HCT116 (cell line): ENCODE data around the gene GPR176. TPM values are rescaled to one million over a fixed set of nuclear protein-coding genes. Genes with fewer than 3 reads are reported as not detected.

Experiments used
- ATAC-seq: fragments of 200-7000 bp; cut with Tn5 transposase; 2 replicates; pipeline ENCODE4 v1.9.1; 2020; ENCODE audit warnings: mild to moderate bottlenecking, moderate library complexity
- BruUV-seq: library from RNA; stranded (reverse); fragments of 400-500 nt; replicated peaks from 2 replicates; lab custom pipeline; 2021; lab: Mats Ljungman, UMichigan
- CTCF ChIA-PET: fragments of 300-600 bp; sonication (Branson Sonifier 250); formaldehyde crosslinking; loops from one replicate; lab custom pipeline; 2021; ENCODE audit warnings: antibody characterized with exemption; lab: Charles Lee
- POLR2A ChIA-PET: fragments of 300-600, 350-600 bp; sonication (Branson Sonifier 250); formaldehyde crosslinking; loops from one replicate; lab custom pipeline; 2021; ENCODE audit warnings: antibody characterized with exemption; lab: Charles Lee
- RAD21 ChIA-PET, 2 experiments: fragments of 300-600 bp; sonication (Branson Sonifier 250); formaldehyde crosslinking; loops; one replicate each; lab custom pipeline; 2023; ENCODE audit warnings: low total read pairs in 2 of 2; ENCODE audit not compliant: uncharacterized antibody in 2 of 2, unreplicated experiment in 2 of 2, low non-redundant PET in 1 of 2; lab: Charles Lee
- DNase-seq: peaks from one replicate; pipeline ENCODE4 v3.0.0-alpha.2; 2010; ENCODE audit warnings: low read depth, low spot score
- H2AFZ ChIP-seq: fragments of 200-600 bp; shearing (Covaris generic), sonication (generic); 2 replicates; pipeline ENCODE4 v1.6.1; 2017; ENCODE audit warnings: low read depth, mixed run types, mixed read lengths, antibody characterized with exemption, low read length; ENCODE audit not compliant: poor library complexity, severe bottlenecking
- H3K27ac ChIP-seq: 2 replicates; pipeline ENCODE4 v1.5.1; 2012; ENCODE audit warnings: low read depth, low read length
- H3K27me3 ChIP-seq: fragments of 200-600 bp; sonication (generic); 2 replicates; pipeline ENCODE4 v1.6.1; 2016; ENCODE audit warnings: mixed run types, low read length, mixed read lengths; ENCODE audit not compliant: insufficient read depth
- H3K36me3 ChIP-seq, 2 experiments: fragments of 200-500 bp in 1 of 2; fragments of 200-600 bp in 1 of 2; sonication (Bioruptor generic) in 1 of 2; sonication (generic) in 1 of 2; 2 replicates each; pipeline versions ENCODE4 v1.5.1 to v1.6.1; 2014 to 2016; ENCODE audit warnings: low read length in 2 of 2, inconsistent platforms in 1 of 2, mixed read lengths in 1 of 2, mixed run types in 1 of 2; ENCODE audit not compliant: insufficient read depth in 2 of 2, control insufficient read depth in 1 of 2
- H3K4me1 ChIP-seq, 2 experiments: fragments of 200-600 bp in 1 of 2; sonication (generic) in 1 of 2; 2 replicates each; pipeline versions ENCODE4 v1.5.1 to v1.6.1; 2012 to 2017; ENCODE audit warnings: low read length in 2 of 2, inconsistent platforms in 1 of 2, mild to moderate bottlenecking in 1 of 2, mixed read lengths in 1 of 2, mixed run types in 1 of 2, moderate library complexity in 1 of 2; ENCODE audit not compliant: insufficient read depth in 2 of 2, control insufficient read depth in 1 of 2
- H3K4me2 ChIP-seq: fragments of 200-600 bp; sonication (generic); 2 replicates; pipeline ENCODE4 v1.6.1; 2017; ENCODE audit warnings: mixed run types, low read length, mixed read lengths
- H3K4me3 ChIP-seq, 2 experiments: fragments of 200-600 bp in 1 of 2; sonication (generic) in 1 of 2; replicated peaks in 1 of 2; 2 replicates each; pipeline ENCODE4 v1.5.1; 2011 to 2016; ENCODE audit warnings: low read length in 2 of 2, control low read depth in 1 of 2, low read depth in 1 of 2, mild to moderate bottlenecking in 1 of 2, mixed read lengths in 1 of 2, mixed run types in 1 of 2
- H3K79me2 ChIP-seq: fragments of 200-600 bp; sonication (generic); 2 replicates; pipeline ENCODE4 v1.6.1; 2017; ENCODE audit warnings: mild to moderate bottlenecking, mixed run types, low read length, moderate library complexity, mixed read lengths; ENCODE audit not compliant: insufficient read depth
- H3K9ac ChIP-seq: fragments of 200-600 bp; sonication (generic); 2 replicates; pipeline ENCODE4 v1.6.1; 2016; ENCODE audit warnings: low read length, mixed read lengths
- H3K9me2 ChIP-seq: fragments of 200-600 bp; sonication (generic), shearing (Covaris generic); 2 replicates; pipeline ENCODE4 v1.6.1; 2017; ENCODE audit warnings: mixed run types, mild to moderate bottlenecking, moderate library complexity; ENCODE audit not compliant: insufficient read depth
- H3K9me3 ChIP-seq, 2 experiments: fragments of 200-500 bp in 1 of 2; fragments of 200-600 bp in 1 of 2; sonication (Bioruptor generic) in 1 of 2; sonication (generic) in 1 of 2; 2 replicates each; pipeline ENCODE4 v1.6.1; 2014 to 2017; ENCODE audit warnings: low read length in 2 of 2, mixed read lengths in 2 of 2, inconsistent platforms in 1 of 2, low read depth in 1 of 2, mild to moderate bottlenecking in 1 of 2, mixed run types in 1 of 2, moderate library complexity in 1 of 2; ENCODE audit not compliant: control insufficient read depth in 1 of 2, insufficient read depth in 1 of 2
- H4K20me1 ChIP-seq: fragments of 200-600 bp; sonication (generic), shearing (Covaris generic); 2 replicates; pipeline ENCODE4 v1.6.1; 2017; ENCODE audit warnings: mixed run types, mild to moderate bottlenecking, moderate library complexity; ENCODE audit not compliant: insufficient read depth
- EZH2 ChIP-seq: fragments of 200-600 bp; sonication (generic); IDR thresholded peaks from 2 replicates; pipeline ENCODE4 v1.6.1; 2017; ENCODE audit warnings: antibody characterized with exemption, mixed run types
- FOSL1 ChIP-seq: IDR thresholded peaks from 2 replicates; pipeline ENCODE4 v1.6.1; 2012; ENCODE audit warnings: low read depth
- RAD21 ChIP-seq: IDR thresholded peaks from 2 replicates; pipeline ENCODE4 v1.6.1; 2012; ENCODE audit warnings: low read depth, mild to moderate bottlenecking
- SP1 ChIP-seq: IDR thresholded peaks from 2 replicates; pipeline ENCODE4 v1.6.1; 2012; ENCODE audit warnings: low read depth
- SRF ChIP-seq: IDR thresholded peaks from 2 replicates; pipeline ENCODE4 v1.6.1; 2012; ENCODE audit warnings: low read depth
- TCF7L2 ChIP-seq: IDR thresholded peaks from 2 replicates; pipeline ENCODE4 v1.7.0; 2011; ENCODE audit warnings: borderline replicate concordance, inconsistent platforms; ENCODE audit not compliant: insufficient read depth, insufficient read length; ENCODE audit errors: extremely low read depth
- ZFX ChIP-seq: fragments of 450-650 bp; IDR thresholded peaks from 2 replicates; pipeline ENCODE4 v1.6.1; 2017
- intact Hi-C: fragments of 100-400 bp; cut with micrococcal nuclease; formaldehyde crosslinking; loops from 2 replicates; pipeline ENCODE4 v1.10.0; 2022
- total RNA-seq: library from RNA; stranded (reverse); gene quantifications from one replicate; pipeline ENCODE4 v1.2.1, GENCODE V29; 2021; ENCODE audit not compliant: unreplicated experiment
- TF ChIP-seq, protein P1 (sequence below): IDR thresholded peaks from 2 replicates; pipeline ENCODE4 v1.6.1; 2012
- TF ChIP-seq, protein P2 (sequence below), 3 experiments: fragments of 200-600 bp in 1 of 3; sonication (generic) in 1 of 3; IDR thresholded peaks in 2 of 3; conservative IDR thresholded peaks in 1 of 3; 2 replicates each; pipeline ENCODE4 v1.5.1; 2012 to 2017; ENCODE audit warnings: low read depth in 2 of 3, low read length in 2 of 3, antibody characterized with exemption in 1 of 3, borderline replicate concordance in 1 of 3, control low read depth in 1 of 3, mild to moderate bottlenecking in 1 of 3, mixed read lengths in 1 of 3, mixed run types in 1 of 3, moderate library complexity in 1 of 3; ENCODE audit not compliant: insufficient read depth in 1 of 3
- TF ChIP-seq, protein P3 (sequence below): IDR thresholded peaks from 2 replicates; pipeline ENCODE4 v1.6.1; 2012; ENCODE audit warnings: low read depth

The GPR176 gene
- total RNA-seq, 1 experiment from 2014 or later: 1.7 TPM

DNA sequence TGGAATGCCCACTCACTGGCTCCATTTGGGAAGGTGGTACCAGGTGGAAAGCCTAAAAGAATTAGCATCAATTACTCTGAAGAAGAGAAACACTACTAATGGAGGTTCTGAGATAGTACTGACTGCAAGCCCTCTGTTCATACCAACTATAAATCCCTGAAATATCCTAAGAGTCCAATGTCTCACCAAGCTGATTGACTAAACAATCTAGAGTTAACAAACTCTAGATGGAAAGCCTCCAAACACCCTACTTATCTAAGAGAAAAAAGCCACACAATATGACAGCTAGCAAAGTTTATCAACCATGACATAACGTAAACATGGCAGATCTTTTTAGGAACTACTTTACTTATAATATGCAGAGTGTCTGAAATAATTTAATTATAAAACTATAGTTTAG, 59.2 kb downstream of the GPR176 start:
- Histone ChIP-seq H3K27ac (no peak overlapping the region), H4K20me1 (no peaks in the 10 kb centered on the region), H3K4me3 (no peak overlapping the region), H2AFZ (no peak overlapping the region), H3K4me1 (no peaks in the 10 kb centered on the region), H3K9me2 (peaks cover 4% of the 10 kb centered on the region; the same call in 1 of the 2 replicates), H3K27me3 (no peaks in the 10 kb centered on the region), H3K79me2 (no peaks in the 10 kb centered on the region), H3K9ac (no peak overlapping the region), H3K9me3 (no peaks in the 10 kb centered on the region), H3K4me2 (no peak overlapping the region), H3K36me3 (no peaks in the 10 kb centered on the region)
- intact Hi-C loops: no loop called here
- RAD21 ChIA-PET: no interaction called here
- ATAC-seq (no peak), DNase-seq (no peak)
- CTCF ChIA-PET: no interaction called here
- no TSS peak for BruUV-seq
- POLR2A ChIA-PET: no interaction called here
- TF ChIP-seq FOSL1 (no peak), EZH2 (no peak), ZFX (no peak), SRF (no peak), TCF7L2 (no peak), SP1 (no peak), RAD21 (no peak)
- TF ChIP-seq, protein P1, sequence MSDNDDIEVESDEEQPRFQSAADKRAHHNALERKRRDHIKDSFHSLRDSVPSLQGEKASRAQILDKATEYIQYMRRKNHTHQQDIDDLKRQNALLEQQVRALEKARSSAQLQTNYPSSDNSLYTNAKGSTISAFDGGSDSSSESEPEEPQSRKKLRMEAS: no peak
- TF ChIP-seq, protein P2, sequence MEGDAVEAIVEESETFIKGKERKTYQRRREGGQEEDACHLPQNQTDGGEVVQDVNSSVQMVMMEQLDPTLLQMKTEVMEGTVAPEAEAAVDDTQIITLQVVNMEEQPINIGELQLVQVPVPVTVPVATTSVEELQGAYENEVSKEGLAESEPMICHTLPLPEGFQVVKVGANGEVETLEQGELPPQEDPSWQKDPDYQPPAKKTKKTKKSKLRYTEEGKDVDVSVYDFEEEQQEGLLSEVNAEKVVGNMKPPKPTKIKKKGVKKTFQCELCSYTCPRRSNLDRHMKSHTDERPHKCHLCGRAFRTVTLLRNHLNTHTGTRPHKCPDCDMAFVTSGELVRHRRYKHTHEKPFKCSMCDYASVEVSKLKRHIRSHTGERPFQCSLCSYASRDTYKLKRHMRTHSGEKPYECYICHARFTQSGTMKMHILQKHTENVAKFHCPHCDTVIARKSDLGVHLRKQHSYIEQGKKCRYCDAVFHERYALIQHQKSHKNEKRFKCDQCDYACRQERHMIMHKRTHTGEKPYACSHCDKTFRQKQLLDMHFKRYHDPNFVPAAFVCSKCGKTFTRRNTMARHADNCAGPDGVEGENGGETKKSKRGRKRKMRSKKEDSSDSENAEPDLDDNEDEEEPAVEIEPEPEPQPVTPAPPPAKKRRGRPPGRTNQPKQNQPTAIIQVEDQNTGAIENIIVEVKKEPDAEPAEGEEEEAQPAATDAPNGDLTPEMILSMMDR (IDR thresholded peaks at IDR 0.05 in 2 of 3, conservative IDR thresholded peaks at IDR 0.05 in 1 of 3; ENCODE audit: borderline replicate concordance in 1 of 3, insufficient read depth in 1 of 3, low read depth in 2 of 3, low read length in 2 of 3): no peak
- TF ChIP-seq, protein P3, sequence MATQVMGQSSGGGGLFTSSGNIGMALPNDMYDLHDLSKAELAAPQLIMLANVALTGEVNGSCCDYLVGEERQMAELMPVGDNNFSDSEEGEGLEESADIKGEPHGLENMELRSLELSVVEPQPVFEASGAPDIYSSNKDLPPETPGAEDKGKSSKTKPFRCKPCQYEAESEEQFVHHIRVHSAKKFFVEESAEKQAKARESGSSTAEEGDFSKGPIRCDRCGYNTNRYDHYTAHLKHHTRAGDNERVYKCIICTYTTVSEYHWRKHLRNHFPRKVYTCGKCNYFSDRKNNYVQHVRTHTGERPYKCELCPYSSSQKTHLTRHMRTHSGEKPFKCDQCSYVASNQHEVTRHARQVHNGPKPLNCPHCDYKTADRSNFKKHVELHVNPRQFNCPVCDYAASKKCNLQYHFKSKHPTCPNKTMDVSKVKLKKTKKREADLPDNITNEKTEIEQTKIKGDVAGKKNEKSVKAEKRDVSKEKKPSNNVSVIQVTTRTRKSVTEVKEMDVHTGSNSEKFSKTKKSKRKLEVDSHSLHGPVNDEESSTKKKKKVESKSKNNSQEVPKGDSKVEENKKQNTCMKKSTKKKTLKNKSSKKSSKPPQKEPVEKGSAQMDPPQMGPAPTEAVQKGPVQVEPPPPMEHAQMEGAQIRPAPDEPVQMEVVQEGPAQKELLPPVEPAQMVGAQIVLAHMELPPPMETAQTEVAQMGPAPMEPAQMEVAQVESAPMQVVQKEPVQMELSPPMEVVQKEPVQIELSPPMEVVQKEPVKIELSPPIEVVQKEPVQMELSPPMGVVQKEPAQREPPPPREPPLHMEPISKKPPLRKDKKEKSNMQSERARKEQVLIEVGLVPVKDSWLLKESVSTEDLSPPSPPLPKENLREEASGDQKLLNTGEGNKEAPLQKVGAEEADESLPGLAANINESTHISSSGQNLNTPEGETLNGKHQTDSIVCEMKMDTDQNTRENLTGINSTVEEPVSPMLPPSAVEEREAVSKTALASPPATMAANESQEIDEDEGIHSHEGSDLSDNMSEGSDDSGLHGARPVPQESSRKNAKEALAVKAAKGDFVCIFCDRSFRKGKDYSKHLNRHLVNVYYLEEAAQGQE: no peak
